ENCODE data around the gene TMEM63B. TPM values are rescaled to one million over a fixed set of nuclear protein-coding genes. Genes with fewer than 3 reads are reported as not detected.
"Not testable (repeated sequence)": the region's sequence is repeated elsewhere in the genome, so short reads cannot be mapped to it uniquely, and the experiment has no call there.

TMEM63B gene
- polyA plus RNA-seq, 3 donors = 1.3 to 25.7 (median 1.9) TPM

DNA sequence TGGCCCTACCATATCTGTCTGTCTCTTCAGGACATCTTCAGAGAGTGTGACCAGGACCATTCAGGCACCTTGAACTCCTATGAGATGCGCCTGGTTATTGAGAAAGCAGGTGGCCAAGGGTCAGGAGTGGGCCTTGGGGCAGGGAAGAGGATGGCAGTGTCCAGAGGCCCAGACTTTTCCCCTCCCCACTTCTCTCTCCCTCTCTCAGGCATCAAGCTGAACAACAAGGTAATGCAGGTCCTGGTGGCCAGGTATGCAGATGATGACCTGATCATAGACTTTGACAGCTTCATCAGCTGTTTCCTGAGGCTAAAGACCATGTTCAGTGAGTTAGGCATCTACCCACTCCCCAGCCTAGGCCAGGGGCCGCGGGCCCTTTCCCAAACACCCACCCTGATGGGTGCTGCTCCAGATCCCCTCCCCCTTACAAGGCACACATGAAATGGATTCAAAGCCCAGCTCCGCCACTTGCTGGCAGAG, 55.6 kb downstream of the TMEM63B start:
- H3K27ac ChIP-seq (ENCODE audit: low read depth in 1 of 2, low read length in 2 of 2) = no peak overlapping the region
- no peaks in the 10 kb centered on the region for H4K20me1 ChIP-seq (ENCODE audit: insufficient read depth, low read length)
- H2AFZ ChIP-seq (ENCODE audit: insufficient read depth, low read depth, low read length, poor library complexity, severe bottlenecking) = no peak overlapping the region
- no peaks in the 10 kb centered on the region for H3K36me3 ChIP-seq (replicated peaks in 1 of 2; ENCODE audit: control insufficient read depth in 1 of 2, insufficient read depth in 2 of 2, low read length in 2 of 2)
- Mint-ChIP-seq H3K9me3 (no peaks in the 10 kb centered on the region), H3K36me3 (no peaks in the 10 kb centered on the region), H3K4me3 (no peak overlapping the region), H3K27ac (no peak overlapping the region), H3K27me3 (ENCODE audit: low read depth in 3 of 3) (peaks cover 2 to 7% (median 5%) of the 10 kb centered on the region in 3 donors), H3K4me1 (peaks cover 3% of the 10 kb centered on the region)
- intact Hi-C loops (cut with micrococcal nuclease) = no loop called here
- no peak overlapping the region for H3K4me2 ChIP-seq (replicated peaks; ENCODE audit: extremely low read depth, low read length, poor library complexity, severe bottlenecking)
- no peaks in the 10 kb centered on the region for H3K79me2 ChIP-seq (ENCODE audit: insufficient read depth, low read length)
- no peaks in the 10 kb centered on the region for H3K9me3 ChIP-seq (replicated peaks in 1 of 2; ENCODE audit: control insufficient read depth in 1 of 2, insufficient read depth in 1 of 2, low read length in 2 of 2)
- H3K4me3 ChIP-seq (replicated peaks in 1 of 3; ENCODE audit: low read depth in 2 of 3, low read length in 3 of 3) = no peak overlapping the region
- H3K9ac ChIP-seq (ENCODE audit: insufficient read depth, low read length, poor library complexity, severe bottlenecking) = no peak overlapping the region
- DNase-seq = no peak
- no peaks in the 10 kb centered on the region for H3K4me1 ChIP-seq (ENCODE audit: control insufficient read depth in 1 of 2, insufficient read depth in 2 of 2, low read length in 2 of 2)
- 75% methylated on average over 2 of the region's 4 CpGs for WGBS (ENCODE audit: insufficient coverage)
- H3K27me3 ChIP-seq (ENCODE audit: control insufficient read depth in 2 of 2, insufficient read depth in 2 of 2, low read length in 2 of 2) = no peaks in the 10 kb centered on the region
- TF ChIP-seq, protein P1, sequence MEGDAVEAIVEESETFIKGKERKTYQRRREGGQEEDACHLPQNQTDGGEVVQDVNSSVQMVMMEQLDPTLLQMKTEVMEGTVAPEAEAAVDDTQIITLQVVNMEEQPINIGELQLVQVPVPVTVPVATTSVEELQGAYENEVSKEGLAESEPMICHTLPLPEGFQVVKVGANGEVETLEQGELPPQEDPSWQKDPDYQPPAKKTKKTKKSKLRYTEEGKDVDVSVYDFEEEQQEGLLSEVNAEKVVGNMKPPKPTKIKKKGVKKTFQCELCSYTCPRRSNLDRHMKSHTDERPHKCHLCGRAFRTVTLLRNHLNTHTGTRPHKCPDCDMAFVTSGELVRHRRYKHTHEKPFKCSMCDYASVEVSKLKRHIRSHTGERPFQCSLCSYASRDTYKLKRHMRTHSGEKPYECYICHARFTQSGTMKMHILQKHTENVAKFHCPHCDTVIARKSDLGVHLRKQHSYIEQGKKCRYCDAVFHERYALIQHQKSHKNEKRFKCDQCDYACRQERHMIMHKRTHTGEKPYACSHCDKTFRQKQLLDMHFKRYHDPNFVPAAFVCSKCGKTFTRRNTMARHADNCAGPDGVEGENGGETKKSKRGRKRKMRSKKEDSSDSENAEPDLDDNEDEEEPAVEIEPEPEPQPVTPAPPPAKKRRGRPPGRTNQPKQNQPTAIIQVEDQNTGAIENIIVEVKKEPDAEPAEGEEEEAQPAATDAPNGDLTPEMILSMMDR (IDR thresholded peaks at IDR 0.05) = no peak

DNA sequence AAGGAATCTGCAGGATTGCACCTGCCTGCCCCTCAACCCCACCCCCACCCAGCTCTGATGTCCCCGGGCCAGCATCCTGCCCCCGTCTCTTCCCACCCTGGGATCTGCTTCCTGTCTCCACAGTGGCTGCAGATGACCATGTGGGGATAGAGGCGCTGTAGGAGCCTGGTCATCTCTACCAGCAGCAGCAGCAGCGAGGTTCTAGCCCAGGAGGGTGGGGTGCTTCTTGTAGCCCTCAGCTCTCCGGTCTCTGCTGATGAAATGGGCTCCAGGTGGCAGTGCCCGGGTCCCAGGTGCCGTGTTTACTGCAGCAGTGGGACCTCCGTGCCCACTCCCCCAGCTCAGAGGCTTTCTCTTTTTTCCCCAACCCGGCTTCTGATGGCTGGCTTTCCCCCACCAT, 56.4 kb downstream of the TMEM63B start:
- Histone ChIP-seq H3K4me3 (replicated peaks in 1 of 3; ENCODE audit: low read depth in 2 of 3, low read length in 3 of 3) (no peak overlapping the region), H3K27me3 (ENCODE audit: control insufficient read depth in 2 of 2, insufficient read depth in 2 of 2, low read length in 2 of 2) (no peaks in the 10 kb centered on the region), H3K4me1 (ENCODE audit: control insufficient read depth in 1 of 2, insufficient read depth in 2 of 2, low read length in 2 of 2) (no peaks in the 10 kb centered on the region), H3K9ac (ENCODE audit: insufficient read depth, low read length, poor library complexity, severe bottlenecking) (no peak overlapping the region), H3K79me2 (ENCODE audit: insufficient read depth, low read length) (no peaks in the 10 kb centered on the region), H3K27ac (ENCODE audit: low read depth in 1 of 2, low read length in 2 of 2) (no peak overlapping the region), H4K20me1 (ENCODE audit: insufficient read depth, low read length) (no peaks in the 10 kb centered on the region), H3K4me2 (replicated peaks; ENCODE audit: extremely low read depth, low read length, poor library complexity, severe bottlenecking) (no peak overlapping the region), H3K9me3 (replicated peaks in 1 of 2; ENCODE audit: control insufficient read depth in 1 of 2, insufficient read depth in 1 of 2, low read length in 2 of 2) (no peaks in the 10 kb centered on the region), H3K36me3 (replicated peaks in 1 of 2; ENCODE audit: control insufficient read depth in 1 of 2, insufficient read depth in 2 of 2, low read length in 2 of 2) (no peaks in the 10 kb centered on the region), H2AFZ (ENCODE audit: insufficient read depth, low read depth, low read length, poor library complexity, severe bottlenecking) (no peak overlapping the region)
- TF ChIP-seq, protein P1 (IDR thresholded peaks at IDR 0.05) = no peak
- DNase-seq = no peak
- WGBS (ENCODE audit: insufficient coverage) = 92% methylated on average over 4 of the region's 9 CpGs
- intact Hi-C loops (cut with micrococcal nuclease) = no loop called here
- Mint-ChIP-seq H3K27me3 (ENCODE audit: low read depth in 3 of 3) (peaks cover 2 to 7% (median 5%) of the 10 kb centered on the region in 3 donors), H3K36me3 (no peaks in the 10 kb centered on the region), H3K9me3 (no peaks in the 10 kb centered on the region), H3K27ac (no peak overlapping the region), H3K4me1 (peaks cover 3% of the 10 kb centered on the region), H3K4me3 (no peak overlapping the region)

DNA sequence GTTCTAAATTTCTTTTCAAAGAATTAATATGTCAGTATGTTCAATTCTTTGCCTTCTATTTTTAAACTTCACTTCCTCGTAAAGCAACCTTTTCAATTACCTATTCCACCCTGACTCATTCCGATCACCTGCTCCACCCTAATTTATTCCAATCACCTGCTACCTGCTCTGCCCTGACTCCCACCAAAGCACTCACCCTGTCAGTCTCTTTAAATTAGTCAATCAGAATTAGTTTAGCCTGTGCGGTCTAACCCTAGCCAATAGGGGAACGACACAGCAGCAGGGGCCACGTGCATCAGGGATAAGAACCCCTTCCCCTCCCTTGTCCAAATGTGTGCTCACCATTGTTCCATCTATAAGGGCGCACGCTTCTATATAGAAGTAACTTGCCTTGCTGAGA, 58.0 kb downstream of the TMEM63B start:
- intact Hi-C loops (cut with micrococcal nuclease); H3K27me3 Mint-ChIP-seq (ENCODE audit: low read depth in 3 of 3); H3K4me2 ChIP-seq (replicated peaks; ENCODE audit: extremely low read depth, low read length, poor library complexity, severe bottlenecking); H3K36me3 Mint-ChIP-seq; H4K20me1 ChIP-seq (ENCODE audit: insufficient read depth, low read length); H3K4me1 Mint-ChIP-seq; H3K9me3 ChIP-seq (replicated peaks in 1 of 2; ENCODE audit: control insufficient read depth in 1 of 2, insufficient read depth in 1 of 2, low read length in 2 of 2); H3K4me1 ChIP-seq (ENCODE audit: control insufficient read depth in 1 of 2, insufficient read depth in 2 of 2, low read length in 2 of 2); H3K4me3 Mint-ChIP-seq; H3K27ac Mint-ChIP-seq; DNase-seq; H2AFZ ChIP-seq (ENCODE audit: insufficient read depth, low read depth, low read length, poor library complexity, severe bottlenecking); H3K79me2 ChIP-seq (ENCODE audit: insufficient read depth, low read length); H3K9ac ChIP-seq (ENCODE audit: insufficient read depth, low read length, poor library complexity, severe bottlenecking); H3K9me3 Mint-ChIP-seq; H3K36me3 ChIP-seq (replicated peaks in 1 of 2; ENCODE audit: control insufficient read depth in 1 of 2, insufficient read depth in 2 of 2, low read length in 2 of 2); H3K27ac ChIP-seq (ENCODE audit: low read depth in 1 of 2, low read length in 2 of 2); H3K4me3 ChIP-seq (replicated peaks in 1 of 3; ENCODE audit: low read depth in 2 of 3, low read length in 3 of 3); H3K27me3 ChIP-seq (ENCODE audit: control insufficient read depth in 2 of 2, insufficient read depth in 2 of 2, low read length in 2 of 2): not testable (repeated sequence)
- WGBS (ENCODE audit: insufficient coverage) = 100% methylated on average over 2 of the region's 7 CpGs
